Measurements from ENCODE around the gene ADGRB2.

- TF ChIP-seq POLR2A (IDR thresholded peaks at IDR 0.05) = no peak
- TF ChIP-seq, protein P1, sequence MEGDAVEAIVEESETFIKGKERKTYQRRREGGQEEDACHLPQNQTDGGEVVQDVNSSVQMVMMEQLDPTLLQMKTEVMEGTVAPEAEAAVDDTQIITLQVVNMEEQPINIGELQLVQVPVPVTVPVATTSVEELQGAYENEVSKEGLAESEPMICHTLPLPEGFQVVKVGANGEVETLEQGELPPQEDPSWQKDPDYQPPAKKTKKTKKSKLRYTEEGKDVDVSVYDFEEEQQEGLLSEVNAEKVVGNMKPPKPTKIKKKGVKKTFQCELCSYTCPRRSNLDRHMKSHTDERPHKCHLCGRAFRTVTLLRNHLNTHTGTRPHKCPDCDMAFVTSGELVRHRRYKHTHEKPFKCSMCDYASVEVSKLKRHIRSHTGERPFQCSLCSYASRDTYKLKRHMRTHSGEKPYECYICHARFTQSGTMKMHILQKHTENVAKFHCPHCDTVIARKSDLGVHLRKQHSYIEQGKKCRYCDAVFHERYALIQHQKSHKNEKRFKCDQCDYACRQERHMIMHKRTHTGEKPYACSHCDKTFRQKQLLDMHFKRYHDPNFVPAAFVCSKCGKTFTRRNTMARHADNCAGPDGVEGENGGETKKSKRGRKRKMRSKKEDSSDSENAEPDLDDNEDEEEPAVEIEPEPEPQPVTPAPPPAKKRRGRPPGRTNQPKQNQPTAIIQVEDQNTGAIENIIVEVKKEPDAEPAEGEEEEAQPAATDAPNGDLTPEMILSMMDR (IDR thresholded peaks at IDR 0.05) = no peak
Observed at GRCh38 chr1:31783846-31784245, 19.7 kb upstream of the ADGRB2 start.
